ENCODE results near the gene DHRS9.

DNA sequence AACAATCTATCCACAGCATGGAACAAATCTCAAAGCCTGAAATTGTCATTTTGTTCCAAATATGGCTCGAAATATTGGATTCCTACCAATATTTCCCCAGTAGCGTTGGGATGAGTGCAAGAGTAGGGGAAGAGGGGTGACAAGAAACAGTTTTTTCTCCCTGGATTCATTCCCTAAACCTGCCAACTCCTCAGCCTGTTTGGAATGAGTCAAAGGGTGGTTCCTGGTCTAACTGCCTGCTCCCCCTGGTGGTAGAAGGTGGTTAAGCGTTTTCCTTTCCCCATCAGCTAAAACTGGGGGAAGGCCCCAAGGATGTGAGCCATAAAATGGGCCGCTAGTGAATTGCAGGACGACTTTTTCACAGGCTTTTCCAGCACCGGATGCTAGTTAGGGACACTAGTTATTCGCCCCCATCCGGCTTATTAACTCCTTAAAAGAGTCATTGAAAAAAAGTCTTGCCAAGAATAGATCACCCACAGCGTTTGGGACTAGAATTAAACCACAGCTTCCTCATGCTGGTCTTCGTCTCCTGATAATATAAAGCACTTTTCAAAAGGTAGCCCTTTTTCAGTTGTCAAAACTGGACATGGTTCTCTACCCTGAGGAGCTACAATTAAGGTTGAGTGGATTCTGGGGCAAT lies 72.5 kb downstream of the DHRS9 start:
- TF ChIP-seq POLR2A (IDR thresholded peaks at IDR 0.05): no peak
- TF ChIP-seq, protein P1, sequence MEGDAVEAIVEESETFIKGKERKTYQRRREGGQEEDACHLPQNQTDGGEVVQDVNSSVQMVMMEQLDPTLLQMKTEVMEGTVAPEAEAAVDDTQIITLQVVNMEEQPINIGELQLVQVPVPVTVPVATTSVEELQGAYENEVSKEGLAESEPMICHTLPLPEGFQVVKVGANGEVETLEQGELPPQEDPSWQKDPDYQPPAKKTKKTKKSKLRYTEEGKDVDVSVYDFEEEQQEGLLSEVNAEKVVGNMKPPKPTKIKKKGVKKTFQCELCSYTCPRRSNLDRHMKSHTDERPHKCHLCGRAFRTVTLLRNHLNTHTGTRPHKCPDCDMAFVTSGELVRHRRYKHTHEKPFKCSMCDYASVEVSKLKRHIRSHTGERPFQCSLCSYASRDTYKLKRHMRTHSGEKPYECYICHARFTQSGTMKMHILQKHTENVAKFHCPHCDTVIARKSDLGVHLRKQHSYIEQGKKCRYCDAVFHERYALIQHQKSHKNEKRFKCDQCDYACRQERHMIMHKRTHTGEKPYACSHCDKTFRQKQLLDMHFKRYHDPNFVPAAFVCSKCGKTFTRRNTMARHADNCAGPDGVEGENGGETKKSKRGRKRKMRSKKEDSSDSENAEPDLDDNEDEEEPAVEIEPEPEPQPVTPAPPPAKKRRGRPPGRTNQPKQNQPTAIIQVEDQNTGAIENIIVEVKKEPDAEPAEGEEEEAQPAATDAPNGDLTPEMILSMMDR (IDR thresholded peaks at IDR 0.05): peak; percentile 63 to 75 (median 68)
